ENCODE data around the gene STX8.

GRCh38 chr17:9467518-9467917, 108.1 kb downstream of the STX8 start:
- TF ChIP-seq CTCF (IDR thresholded peaks at IDR 0.05) (no peak), POLR2A (IDR thresholded peaks at IDR 0.05) (no peak)

Measured in Peyer's patch (tissue), 4 donors.